ENCODE results near the gene PAM16.

PAM16 gene

GRCh38 chr16:4293822-4294457 lies 57.2 kb downstream of the PAM16 start:
- DNase-seq (ENCODE audit: low read depth in 1 of 2, low spot score in 1 of 2) = peak; percentile 78 to 82
- TF ChIP-seq JUND (IDR thresholded peaks at IDR 0.05; ENCODE audit: low read depth) = no peak
- in situ Hi-C loops (cut with HindIII; ENCODE audit: low pct_unique_long_range_greater_than_20kb, low sequenced_read_pairs) = no loop called here

GRCh38 chr16:4293181-4293716 lies 57.9 kb downstream of the PAM16 start:
- in situ Hi-C loops (cut with HindIII; ENCODE audit: low pct_unique_long_range_greater_than_20kb, low sequenced_read_pairs) = no loop called here
- no peak for TF ChIP-seq JUND (IDR thresholded peaks at IDR 0.05; ENCODE audit: low read depth)
- no peak for DNase-seq (ENCODE audit: low read depth in 1 of 2, low spot score in 1 of 2)

GRCh38 chr16:4291699-4292098 lies 59.4 kb downstream of the PAM16 start:
- DNase-seq (ENCODE audit: low read depth in 1 of 2, low spot score in 1 of 2) = no peak
- in situ Hi-C loops (cut with HindIII; ENCODE audit: low pct_unique_long_range_greater_than_20kb, low sequenced_read_pairs) = no loop called here
- no peak for TF ChIP-seq JUND (IDR thresholded peaks at IDR 0.05; ENCODE audit: low read depth)
